LNCAP (cell line): ENCODE results near the gene NASP.

ENCODE experiments used
- CTCF ChIP-seq: fragments of 450-650 bp; IDR thresholded peaks from 2 replicates; pipeline ENCODE4 v1.5.1; 2017; ENCODE audit warnings: mild to moderate bottlenecking

NASP gene

GRCh38 chr1:45563843-45564242, 20.0 kb upstream of the NASP start:
- no peak for TF ChIP-seq CTCF

GRCh38 chr1:45566722-45567121, 17.1 kb upstream of the NASP start:
- no peak for TF ChIP-seq CTCF

- no peak for TF ChIP-seq CTCF
These were observed 15.9 kb upstream of the NASP start for GRCh38 chr1:45567911-45568310.

GRCh38 chr1:45568421-45568820, 15.4 kb upstream of the NASP start:
- TF ChIP-seq CTCF = no peak

- TF ChIP-seq CTCF = no peak
These were observed 14.3 kb upstream of the NASP start for GRCh38 chr1:45569571-45569961.

- TF ChIP-seq CTCF = peak; percentile 97
These were observed 13.8 kb upstream of the NASP start for GRCh38 chr1:45569962-45570581.

- TF ChIP-seq CTCF = no peak
These were observed 13.2 kb upstream of the NASP start for GRCh38 chr1:45570631-45571030.

GRCh38 chr1:45573231-45573804, 10.5 kb upstream of the NASP start:
- no peak for TF ChIP-seq CTCF
